Neural cell (in vitro differentiated cells): Measurements from ENCODE around the gene SERPINE1.

Experiments
- TAF1 ChIP-seq: IDR thresholded peaks from 2 replicates; pipeline ENCODE4 v1.6.1; 2012; ENCODE audit warnings: low read depth
- TF ChIP-seq, protein P1 (sequence below): fragments of 450-650 bp; IDR thresholded peaks from 2 replicates; pipeline ENCODE4 v1.5.1; 2014; ENCODE audit warnings: antibody characterized with exemption, mild to moderate bottlenecking, moderate library complexity; ENCODE audit not compliant: poor library complexity, severe bottlenecking

DNA sequence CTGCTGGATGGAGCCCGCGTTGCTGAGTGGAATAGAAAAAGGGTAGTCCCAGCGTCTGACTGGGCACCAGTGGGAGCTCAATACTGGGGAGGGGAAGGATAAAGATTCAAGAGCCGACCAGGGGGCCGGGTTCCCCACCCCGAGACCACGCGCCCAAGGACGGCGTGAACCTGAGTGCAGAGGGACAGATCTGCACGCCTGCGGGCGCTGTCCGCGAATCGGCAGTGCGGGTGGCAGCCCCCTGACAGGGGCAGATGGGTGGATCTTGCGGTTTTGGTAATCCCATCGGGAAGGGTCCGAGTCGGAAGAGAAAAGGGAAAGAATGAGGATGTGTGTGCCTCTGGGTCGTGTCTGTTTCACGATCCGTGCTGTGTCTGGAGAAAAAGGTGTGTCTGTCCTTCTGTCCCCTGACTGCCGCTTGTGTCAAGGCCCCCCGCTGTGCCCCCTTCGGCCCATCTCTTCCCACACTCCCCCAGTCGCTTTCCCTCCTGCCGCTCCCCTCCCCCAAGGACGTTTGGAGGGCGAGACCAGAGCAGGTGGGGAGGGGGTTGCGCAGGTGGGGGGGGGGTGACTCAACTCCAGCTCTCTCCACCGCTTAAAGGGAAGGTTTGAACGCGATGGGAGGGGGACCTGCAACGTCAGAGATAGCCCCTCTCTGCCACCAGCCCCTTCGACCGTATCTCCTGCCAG lies 39.2 kb downstream of the SERPINE1 start:
- TF ChIP-seq TAF1 = peak; percentile 27
- TF ChIP-seq, protein P1, sequence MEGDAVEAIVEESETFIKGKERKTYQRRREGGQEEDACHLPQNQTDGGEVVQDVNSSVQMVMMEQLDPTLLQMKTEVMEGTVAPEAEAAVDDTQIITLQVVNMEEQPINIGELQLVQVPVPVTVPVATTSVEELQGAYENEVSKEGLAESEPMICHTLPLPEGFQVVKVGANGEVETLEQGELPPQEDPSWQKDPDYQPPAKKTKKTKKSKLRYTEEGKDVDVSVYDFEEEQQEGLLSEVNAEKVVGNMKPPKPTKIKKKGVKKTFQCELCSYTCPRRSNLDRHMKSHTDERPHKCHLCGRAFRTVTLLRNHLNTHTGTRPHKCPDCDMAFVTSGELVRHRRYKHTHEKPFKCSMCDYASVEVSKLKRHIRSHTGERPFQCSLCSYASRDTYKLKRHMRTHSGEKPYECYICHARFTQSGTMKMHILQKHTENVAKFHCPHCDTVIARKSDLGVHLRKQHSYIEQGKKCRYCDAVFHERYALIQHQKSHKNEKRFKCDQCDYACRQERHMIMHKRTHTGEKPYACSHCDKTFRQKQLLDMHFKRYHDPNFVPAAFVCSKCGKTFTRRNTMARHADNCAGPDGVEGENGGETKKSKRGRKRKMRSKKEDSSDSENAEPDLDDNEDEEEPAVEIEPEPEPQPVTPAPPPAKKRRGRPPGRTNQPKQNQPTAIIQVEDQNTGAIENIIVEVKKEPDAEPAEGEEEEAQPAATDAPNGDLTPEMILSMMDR = peak; percentile 11
